NCI-H1436 treated with DMSO at 0.1 percent for 48 hours (cell line): ENCODE measurements around the gene MAP3K12.
"Not testable (repeated sequence)": the region's sequence is repeated elsewhere in the genome, so short reads cannot be mapped to it uniquely, and the experiment has no call there.

Experiments
- DNase-seq: peaks from one replicate; lab custom pipeline; 2025; lab: John Stamatoyannopoulos, UW

The MAP3K12 gene

DNA sequence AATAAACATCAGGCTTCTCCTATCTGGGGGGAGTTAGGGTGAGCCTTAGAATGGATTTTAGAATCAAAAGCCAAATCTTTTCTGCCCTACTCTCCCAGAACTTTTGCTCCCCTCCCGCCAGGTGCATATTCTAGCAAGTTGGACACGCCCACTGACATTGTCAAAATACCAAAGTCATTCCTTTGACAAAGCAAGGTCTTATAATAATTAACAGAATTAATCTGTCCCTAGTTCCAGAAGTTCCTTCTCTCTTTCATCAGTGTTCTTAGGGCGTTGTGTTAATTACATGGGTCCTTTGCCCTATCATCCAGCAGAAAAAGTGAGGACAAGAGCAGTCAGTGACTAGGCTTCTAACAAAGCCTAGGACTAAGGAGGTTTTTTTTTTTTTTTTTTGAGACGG is 55.3 kb downstream of the MAP3K12 start:
- DNase-seq, result no peak

DNA sequence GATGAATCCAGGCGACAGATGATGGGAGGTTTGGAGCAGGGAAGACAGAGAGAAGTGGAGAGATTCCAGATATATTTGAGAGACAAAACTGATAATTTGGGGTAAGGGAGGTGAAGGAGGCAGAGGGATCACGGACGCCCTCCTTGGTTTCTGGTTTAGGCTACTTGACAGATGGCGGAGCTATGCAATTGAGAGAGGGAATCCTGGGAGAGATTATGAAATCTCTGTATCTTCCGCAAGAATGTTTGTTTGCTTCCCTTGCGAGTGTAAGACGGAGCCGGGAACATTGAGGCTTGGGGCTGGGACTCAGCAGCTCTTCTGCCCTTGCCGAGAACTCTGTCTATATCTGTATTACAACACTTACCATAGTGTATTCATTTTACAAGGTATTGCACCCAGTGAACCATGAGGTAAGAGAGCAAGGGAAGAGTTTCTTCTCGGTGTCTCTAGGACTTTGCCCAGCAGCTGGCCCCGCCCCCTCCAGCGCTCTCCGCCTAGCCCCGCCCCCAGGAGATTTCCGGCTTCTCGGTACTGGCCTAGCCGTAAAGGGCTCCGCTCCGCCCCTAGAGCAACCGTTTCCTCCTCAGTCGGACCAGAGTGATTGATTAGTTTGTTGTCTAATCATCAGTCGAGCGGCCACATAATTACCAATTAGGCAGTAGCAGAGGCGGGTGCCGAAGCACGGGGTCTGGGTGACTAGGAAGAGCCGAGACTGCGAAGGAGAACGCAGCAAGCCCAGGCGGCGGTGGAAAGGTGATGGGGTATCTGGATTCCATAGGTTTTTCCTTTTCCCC is 58.0 kb downstream of the MAP3K12 start, which contains the start of gene PRR13:
PRR13 (plus strand) TSS at position 695 of the 794 bp plus-strand sequence. CDS start 981 bp downstream, outside the sequence.
- DNase-seq, result peak; percentile 99

DNA sequence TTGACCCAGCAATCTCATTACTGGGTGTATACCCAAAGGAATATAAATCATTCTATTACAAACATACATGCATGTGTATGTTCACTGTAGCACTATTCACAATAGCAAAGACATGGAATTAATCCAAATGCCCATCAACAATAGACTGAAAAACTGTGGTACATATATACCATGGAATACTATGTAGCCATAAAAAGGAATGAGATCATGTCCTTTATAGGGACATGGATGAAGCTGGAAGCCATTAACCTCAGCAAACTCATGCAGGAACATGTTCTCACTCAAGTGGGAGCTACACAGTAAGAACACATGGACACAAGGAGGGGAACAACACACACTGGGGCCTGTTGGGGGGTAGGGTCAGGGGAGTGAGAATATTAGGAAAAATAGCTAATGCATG is 59.7 kb downstream of the MAP3K12 start:
- not testable (repeated sequence) for DNase-seq

DNA sequence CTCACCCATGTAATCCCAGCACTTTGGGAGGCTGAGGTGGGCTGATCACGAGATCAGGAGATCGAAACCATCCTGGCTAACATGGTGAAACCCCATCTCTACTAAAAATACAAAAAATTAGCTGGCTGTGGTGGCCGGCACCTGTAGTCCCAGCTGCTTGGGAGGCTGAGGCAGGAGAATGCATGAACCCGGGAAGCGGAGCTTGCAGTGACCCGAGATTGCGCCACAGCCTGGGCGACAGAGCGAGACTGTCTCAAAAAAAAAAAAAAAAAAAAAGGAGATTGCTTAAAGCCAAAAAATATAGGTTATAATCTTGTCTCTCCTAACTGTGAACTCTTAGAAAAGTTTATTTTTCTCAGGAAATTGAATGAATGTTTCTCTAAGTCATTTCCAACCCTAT is 63.9 kb downstream of the MAP3K12 start:
- not testable (repeated sequence) for DNase-seq

DNA sequence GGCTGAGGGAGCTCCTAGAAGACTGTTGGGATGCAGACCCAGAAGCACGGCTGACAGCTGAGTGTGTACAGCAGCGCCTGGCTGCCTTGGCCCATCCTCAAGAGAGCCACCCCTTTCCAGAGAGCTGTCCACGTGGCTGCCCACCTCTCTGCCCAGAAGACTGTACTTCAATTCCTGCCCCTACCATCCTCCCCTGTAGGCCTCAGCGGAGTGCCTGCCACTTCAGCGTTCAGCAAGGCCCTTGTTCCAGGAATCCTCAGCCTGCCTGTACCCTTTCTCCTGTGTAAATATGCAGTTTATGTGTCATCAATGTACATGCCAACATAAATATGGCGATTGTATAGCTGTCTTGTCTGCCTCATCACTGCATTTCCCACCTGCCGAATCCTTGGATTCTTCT is 68.1 kb downstream of the MAP3K12 start:
- DNase-seq, result no peak

DNA sequence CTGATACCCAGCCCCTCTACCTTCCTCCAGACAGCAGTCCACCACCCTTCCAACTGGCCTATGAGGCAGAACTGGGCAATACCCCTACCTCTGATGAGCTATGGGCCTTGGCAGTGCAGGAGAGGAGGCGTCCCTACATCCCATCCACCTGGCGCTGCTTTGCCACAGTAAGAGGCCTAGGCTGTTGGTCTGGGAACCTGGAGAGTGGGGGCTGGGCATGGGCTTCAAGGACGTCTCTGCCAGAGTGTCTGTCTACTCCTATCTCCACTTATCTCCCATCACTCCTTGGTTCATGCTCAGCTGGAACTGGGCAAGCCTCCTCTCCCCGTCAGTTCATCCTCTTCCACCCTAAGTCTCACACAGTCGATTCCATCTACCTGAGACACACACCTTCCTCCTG is 69.1 kb downstream of the MAP3K12 start:
- DNase-seq, result no peak
